ENCODE results near the gene GALNT18. TPM values are rescaled to one million over a fixed set of nuclear protein-coding genes. Genes with fewer than 3 reads are reported as not detected.

GALNT18 gene
- total RNA-seq, 1 donor from 2014 or later: 24.4 TPM

DNA sequence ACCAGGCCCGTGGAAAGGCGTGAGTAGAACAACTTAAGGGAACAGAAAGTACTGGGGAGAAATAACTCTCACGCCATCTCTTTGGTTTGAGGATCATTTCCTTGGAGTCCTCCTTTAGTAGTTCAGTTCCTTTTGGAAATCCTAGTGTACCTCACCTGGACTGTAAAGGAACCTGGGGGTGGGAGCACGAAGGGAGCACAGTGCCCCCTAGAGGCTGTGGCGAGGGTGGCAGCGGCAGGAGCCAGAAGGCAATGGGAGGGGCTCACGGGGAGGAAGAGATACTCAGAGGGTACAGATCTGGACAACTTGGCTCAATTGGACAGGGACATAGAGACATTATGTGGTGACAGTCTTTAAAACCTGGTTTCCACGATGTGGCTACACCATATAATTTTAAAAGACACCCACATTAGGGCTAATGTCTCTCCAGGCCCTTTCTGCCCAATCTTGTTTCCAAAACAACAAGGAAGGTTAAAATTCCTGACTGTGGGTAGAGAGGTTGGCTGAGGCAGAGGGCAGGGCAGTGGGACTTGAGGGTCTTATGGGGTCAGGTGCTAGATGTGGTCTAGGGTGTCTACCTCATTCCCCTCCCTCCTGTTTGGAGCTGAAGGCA, 355.7 kb downstream of the GALNT18 start:
- peaks cover 10% of the 10 kb centered on the region for H3K4me1 ChIP-seq
- no peaks in the 10 kb centered on the region for H3K27me3 ChIP-seq (ENCODE audit: low read depth)
- intact Hi-C loops (cut with micrococcal nuclease): loop anchor here (10.0 kb wide), 1 partner anchor 221 kb away; no protein-coding TSS in a partner anchor
- no peak for DNase-seq
- no peak overlapping the region for H3K4me3 ChIP-seq
- no peaks in the 10 kb centered on the region for H3K36me3 ChIP-seq
- H3K9me3 ChIP-seq (replicated peaks): no peaks in the 10 kb centered on the region
- H3K27ac ChIP-seq (replicated peaks): no peak overlapping the region
- TF ChIP-seq, protein P1, sequence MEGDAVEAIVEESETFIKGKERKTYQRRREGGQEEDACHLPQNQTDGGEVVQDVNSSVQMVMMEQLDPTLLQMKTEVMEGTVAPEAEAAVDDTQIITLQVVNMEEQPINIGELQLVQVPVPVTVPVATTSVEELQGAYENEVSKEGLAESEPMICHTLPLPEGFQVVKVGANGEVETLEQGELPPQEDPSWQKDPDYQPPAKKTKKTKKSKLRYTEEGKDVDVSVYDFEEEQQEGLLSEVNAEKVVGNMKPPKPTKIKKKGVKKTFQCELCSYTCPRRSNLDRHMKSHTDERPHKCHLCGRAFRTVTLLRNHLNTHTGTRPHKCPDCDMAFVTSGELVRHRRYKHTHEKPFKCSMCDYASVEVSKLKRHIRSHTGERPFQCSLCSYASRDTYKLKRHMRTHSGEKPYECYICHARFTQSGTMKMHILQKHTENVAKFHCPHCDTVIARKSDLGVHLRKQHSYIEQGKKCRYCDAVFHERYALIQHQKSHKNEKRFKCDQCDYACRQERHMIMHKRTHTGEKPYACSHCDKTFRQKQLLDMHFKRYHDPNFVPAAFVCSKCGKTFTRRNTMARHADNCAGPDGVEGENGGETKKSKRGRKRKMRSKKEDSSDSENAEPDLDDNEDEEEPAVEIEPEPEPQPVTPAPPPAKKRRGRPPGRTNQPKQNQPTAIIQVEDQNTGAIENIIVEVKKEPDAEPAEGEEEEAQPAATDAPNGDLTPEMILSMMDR (IDR thresholded peaks at IDR 0.05; ENCODE audit: borderline replicate concordance): peak; percentile 86

DNA sequence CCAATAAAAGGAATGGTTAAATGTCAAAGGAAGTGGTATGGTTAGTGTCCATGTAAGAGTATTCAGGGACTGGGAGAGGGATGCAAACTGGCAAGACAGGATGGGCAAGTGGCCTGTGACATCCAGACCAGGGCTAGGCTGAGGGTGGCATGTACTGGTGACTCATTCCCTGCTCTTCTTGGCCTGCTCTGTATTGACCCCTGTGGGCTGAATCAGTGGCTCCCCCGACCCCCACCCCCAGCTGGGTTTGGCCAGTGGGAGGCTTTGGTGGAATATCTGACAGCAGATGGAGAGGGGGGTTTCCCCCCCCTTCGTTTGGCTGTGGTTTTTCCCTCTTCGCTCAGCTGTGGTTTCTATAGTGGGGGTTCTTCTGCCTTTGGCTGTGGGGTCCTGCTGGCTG, 356.5 kb downstream of the GALNT18 start:
- no peak overlapping the region for H3K27ac ChIP-seq (replicated peaks)
- H3K27me3 ChIP-seq (ENCODE audit: low read depth): no peaks in the 10 kb centered on the region
- H3K4me1 ChIP-seq: peaks cover 10% of the 10 kb centered on the region
- no peak overlapping the region for H3K4me3 ChIP-seq
- DNase-seq: no peak
- no peaks in the 10 kb centered on the region for H3K9me3 ChIP-seq (replicated peaks)
- TF ChIP-seq, protein P1 (IDR thresholded peaks at IDR 0.05; ENCODE audit: borderline replicate concordance): no peak
- H3K36me3 ChIP-seq: no peaks in the 10 kb centered on the region
- intact Hi-C loops (cut with micrococcal nuclease): loop anchor here (10.0 kb wide), 1 partner anchor 221 kb away; no protein-coding TSS in a partner anchor

DNA sequence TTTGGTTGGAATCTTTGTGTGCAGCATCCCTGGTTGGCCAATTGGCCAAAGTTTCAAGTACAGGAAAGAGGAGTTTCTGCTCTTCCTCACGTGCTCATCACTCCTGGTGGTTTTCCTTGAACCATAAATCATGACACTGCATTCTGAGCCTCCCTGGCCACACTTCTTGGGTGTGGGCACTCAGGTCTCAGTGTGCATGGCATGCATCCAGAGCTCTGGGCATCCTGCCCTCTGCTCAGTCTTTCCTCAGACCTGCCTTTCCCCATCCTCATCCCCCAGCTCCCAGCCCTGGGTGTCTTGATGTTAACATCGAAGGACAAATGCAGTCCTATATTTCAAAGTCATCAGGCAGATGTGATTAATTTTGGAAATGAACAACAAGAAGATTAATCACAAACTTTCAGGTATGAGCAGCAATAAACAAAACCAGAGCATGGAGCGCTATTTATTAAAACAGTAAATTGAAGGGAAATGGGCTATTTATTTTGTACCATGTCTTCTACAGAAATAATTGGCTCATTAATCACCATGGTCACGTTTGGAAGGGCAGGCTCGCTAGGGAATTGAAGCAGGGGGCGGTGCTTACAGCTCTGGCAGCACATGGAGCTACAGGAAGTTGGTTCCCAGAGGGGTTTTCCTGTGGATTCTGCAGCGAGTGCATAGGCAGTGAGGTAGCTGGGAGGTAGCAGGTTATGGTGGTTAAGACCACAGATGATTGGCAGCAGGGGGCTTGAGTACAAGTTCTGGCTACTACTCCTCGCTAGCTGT, 358.4 kb downstream of the GALNT18 start:
- TF ChIP-seq, protein P1 (IDR thresholded peaks at IDR 0.05; ENCODE audit: borderline replicate concordance): no peak
- DNase-seq: no peak
- no peaks in the 10 kb centered on the region for H3K36me3 ChIP-seq
- peaks cover 10% of the 10 kb centered on the region for H3K4me1 ChIP-seq
- H3K27me3 ChIP-seq (ENCODE audit: low read depth): no peaks in the 10 kb centered on the region
- H3K9me3 ChIP-seq (replicated peaks): no peaks in the 10 kb centered on the region
- intact Hi-C loops (cut with micrococcal nuclease): loop anchor here (10.0 kb wide), 1 partner anchor 219 kb away; no protein-coding TSS in a partner anchor
- H3K4me3 ChIP-seq: no peak overlapping the region
- H3K27ac ChIP-seq (replicated peaks): no peak overlapping the region

DNA sequence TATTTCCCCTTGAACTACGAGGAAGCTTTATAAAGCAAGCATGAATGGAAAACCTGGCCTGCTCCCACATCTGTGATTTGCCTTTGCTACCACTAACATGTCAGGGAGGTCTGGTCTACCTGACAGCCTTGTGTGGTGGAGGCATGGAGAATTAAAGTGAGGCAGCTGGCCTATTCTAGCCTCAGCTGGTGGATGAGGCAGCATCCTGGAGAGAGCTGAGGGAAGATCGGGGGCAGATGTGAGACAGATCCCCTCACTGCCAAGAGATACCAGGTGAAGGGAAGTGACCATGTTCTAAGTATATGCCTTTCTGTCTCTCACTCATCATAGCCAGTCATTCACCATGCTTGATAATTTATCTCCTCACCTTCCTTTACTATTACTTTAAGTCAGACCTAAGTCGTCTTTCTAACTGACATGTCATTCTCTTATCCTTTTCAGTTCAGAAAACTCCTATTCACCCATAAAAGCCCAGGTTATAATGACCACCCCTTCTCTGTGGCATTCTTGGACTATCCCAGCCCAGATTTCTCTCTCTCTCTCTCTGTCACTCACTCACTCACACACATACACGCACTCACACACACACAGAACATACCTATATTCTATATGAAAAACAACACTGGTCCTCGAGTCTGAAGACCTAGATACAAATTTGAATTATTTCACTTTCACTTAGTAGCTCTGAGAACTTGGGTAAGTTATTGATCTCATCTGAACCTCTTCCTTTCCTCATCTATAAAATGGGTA, 359.5 kb downstream of the GALNT18 start:
- Histone ChIP-seq H3K27me3 (ENCODE audit: low read depth) (no peaks in the 10 kb centered on the region), H3K36me3 (no peaks in the 10 kb centered on the region), H3K4me3 (no peak overlapping the region), H3K4me1 (peaks cover 10% of the 10 kb centered on the region), H3K9me3 (replicated peaks) (no peaks in the 10 kb centered on the region), H3K27ac (replicated peaks) (no peak overlapping the region)
- intact Hi-C loops (cut with micrococcal nuclease): loop anchor here (10.0 kb wide), 1 partner anchor 218 kb away; no protein-coding TSS in a partner anchor
- no peak for DNase-seq
- TF ChIP-seq, protein P1 (IDR thresholded peaks at IDR 0.05; ENCODE audit: borderline replicate concordance): no peak

DNA sequence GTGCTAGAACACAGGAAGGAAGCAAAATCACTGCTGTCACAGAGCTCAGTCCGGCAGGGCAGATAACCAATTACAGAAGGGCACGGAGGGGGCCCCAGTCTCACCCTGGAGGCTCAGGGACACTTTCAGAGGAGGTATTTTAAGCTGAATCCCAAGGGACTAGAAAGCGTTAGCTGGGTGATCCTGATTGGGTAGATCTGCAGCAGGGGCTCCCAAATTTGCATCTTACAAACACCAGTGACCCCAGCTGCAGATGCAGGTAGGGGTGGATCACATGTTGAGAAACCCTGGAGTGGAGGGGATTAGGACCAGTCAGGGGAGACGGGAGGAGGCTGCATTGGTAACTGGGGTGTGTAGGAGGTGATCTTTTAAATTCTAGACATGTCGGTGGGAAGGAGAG, 360.2 kb downstream of the GALNT18 start:
- H3K9me3 ChIP-seq (replicated peaks): no peaks in the 10 kb centered on the region
- peaks cover 10% of the 10 kb centered on the region for H3K4me1 ChIP-seq
- no peak overlapping the region for H3K4me3 ChIP-seq
- H3K27ac ChIP-seq (replicated peaks): no peak overlapping the region
- H3K36me3 ChIP-seq: no peaks in the 10 kb centered on the region
- no peak for DNase-seq
- intact Hi-C loops (cut with micrococcal nuclease): loop anchor here (10.0 kb wide), 1 partner anchor 217 kb away; no protein-coding TSS in a partner anchor
- TF ChIP-seq, protein P1 (IDR thresholded peaks at IDR 0.05; ENCODE audit: borderline replicate concordance): no peak
- H3K27me3 ChIP-seq (ENCODE audit: low read depth): no peaks in the 10 kb centered on the region
